Measurements from ENCODE around the gene DOCK6.
"Not testable (repeated sequence)": the region's sequence is repeated elsewhere in the genome, so short reads cannot be mapped to it uniquely, and the experiment has no call there.

The DOCK6 gene

GRCh38 chr19:11194656-11195558 is 67.4 kb downstream of the DOCK6 start:
- DNase-seq = no peak

GRCh38 chr19:11194173-11194572 is 68.2 kb downstream of the DOCK6 start:
- no peak for DNase-seq

GRCh38 chr19:11192957-11193939 is 69.1 kb downstream of the DOCK6 start:
- no peak for DNase-seq

GRCh38 chr19:11191934-11192333 is 70.4 kb downstream of the DOCK6 start:
- DNase-seq = no peak

GRCh38 chr19:11191273-11191755 is 71.0 kb downstream of the DOCK6 start:
- no peak for DNase-seq

- DNase-seq = no peak
Measured at GRCh38 chr19:11190501-11190900, 71.8 kb downstream of the DOCK6 start.

GRCh38 chr19:11187441-11187840 is 74.9 kb downstream of the DOCK6 start:
- DNase-seq = no peak

GRCh38 chr19:11182994-11183393 is 79.3 kb downstream of the DOCK6 start:
- no peak for DNase-seq

- no peak for DNase-seq
Measured at GRCh38 chr19:11181488-11181887, 80.8 kb downstream of the DOCK6 start.

- not testable (repeated sequence) for DNase-seq
Measured at GRCh38 chr19:11180975-11181374, 81.3 kb downstream of the DOCK6 start.

- no peak for DNase-seq
Measured at GRCh38 chr19:11180346-11180745, 82.0 kb downstream of the DOCK6 start.

GRCh38 chr19:11179716-11180297 is 82.5 kb downstream of the DOCK6 start:
- DNase-seq = no peak

- DNase-seq = not testable (repeated sequence)
Measured at GRCh38 chr19:11179145-11179465, 83.2 kb downstream of the DOCK6 start.

GRCh38 chr19:11177592-11177991 is 84.7 kb downstream of the DOCK6 start:
- DNase-seq = no peak

- no peak for DNase-seq
Measured at GRCh38 chr19:11176466-11177193, 85.7 kb downstream of the DOCK6 start.

GRCh38 chr19:11175920-11176319 is 86.4 kb downstream of the DOCK6 start:
- no peak for DNase-seq

- no peak for DNase-seq
Measured at GRCh38 chr19:11174336-11174735, 88.0 kb downstream of the DOCK6 start.

- DNase-seq = no peak
Measured at GRCh38 chr19:11173516-11174155, 88.7 kb downstream of the DOCK6 start.

- no peak for DNase-seq
Measured at GRCh38 chr19:11172576-11172975, 89.7 kb downstream of the DOCK6 start.

GRCh38 chr19:11171144-11171543 is 91.2 kb downstream of the DOCK6 start:
- DNase-seq = no peak

- no peak for DNase-seq
Measured at GRCh38 chr19:11169896-11170678, 92.2 kb downstream of the DOCK6 start.

All from T-helper 2 cell (primary cell).